Measurements from ENCODE around the gene NSUN7. TPM values are rescaled to one million over a fixed set of nuclear protein-coding genes. Genes with fewer than 3 reads are reported as not detected.

NSUN7 gene
- polyA plus RNA-seq, 1 donor from 2014 or later, result 0.51 TPM

DNA sequence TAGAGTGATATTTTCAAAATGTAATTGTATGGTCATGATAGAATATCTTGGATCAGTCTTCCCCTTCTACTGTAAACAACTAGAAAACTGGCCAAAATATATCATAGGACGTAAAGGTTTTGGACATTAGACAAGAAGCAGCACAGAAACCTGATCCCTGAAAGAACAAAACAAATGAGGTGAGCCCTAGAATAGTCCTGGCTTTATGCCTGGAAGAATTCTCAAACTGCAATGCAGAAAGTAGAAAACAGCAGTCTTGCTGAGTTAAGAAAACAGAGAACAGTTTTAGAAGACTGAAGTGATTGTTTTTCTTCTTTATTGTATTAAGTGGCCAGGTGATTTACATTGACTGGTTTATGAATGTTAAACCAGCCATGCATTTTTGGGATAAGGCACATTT lies 19.5 kb downstream of the NSUN7 start:
- TF ChIP-seq, protein P1, sequence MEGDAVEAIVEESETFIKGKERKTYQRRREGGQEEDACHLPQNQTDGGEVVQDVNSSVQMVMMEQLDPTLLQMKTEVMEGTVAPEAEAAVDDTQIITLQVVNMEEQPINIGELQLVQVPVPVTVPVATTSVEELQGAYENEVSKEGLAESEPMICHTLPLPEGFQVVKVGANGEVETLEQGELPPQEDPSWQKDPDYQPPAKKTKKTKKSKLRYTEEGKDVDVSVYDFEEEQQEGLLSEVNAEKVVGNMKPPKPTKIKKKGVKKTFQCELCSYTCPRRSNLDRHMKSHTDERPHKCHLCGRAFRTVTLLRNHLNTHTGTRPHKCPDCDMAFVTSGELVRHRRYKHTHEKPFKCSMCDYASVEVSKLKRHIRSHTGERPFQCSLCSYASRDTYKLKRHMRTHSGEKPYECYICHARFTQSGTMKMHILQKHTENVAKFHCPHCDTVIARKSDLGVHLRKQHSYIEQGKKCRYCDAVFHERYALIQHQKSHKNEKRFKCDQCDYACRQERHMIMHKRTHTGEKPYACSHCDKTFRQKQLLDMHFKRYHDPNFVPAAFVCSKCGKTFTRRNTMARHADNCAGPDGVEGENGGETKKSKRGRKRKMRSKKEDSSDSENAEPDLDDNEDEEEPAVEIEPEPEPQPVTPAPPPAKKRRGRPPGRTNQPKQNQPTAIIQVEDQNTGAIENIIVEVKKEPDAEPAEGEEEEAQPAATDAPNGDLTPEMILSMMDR (IDR thresholded peaks at IDR 0.05; ENCODE audit: poor library complexity, severe bottlenecking), result no peak
- TF ChIP-seq TAF1 (IDR thresholded peaks at IDR 0.05; ENCODE audit: low read depth) (no peak), EZH2 (IDR thresholded peaks at IDR 0.05; ENCODE audit: borderline replicate concordance, insufficient read depth, low read length, poor library complexity, severe bottlenecking) (no peak), EP300 (conservative IDR thresholded peaks at IDR 0.05; ENCODE audit: poor library complexity, severe bottlenecking) (no peak), SMC3 (conservative IDR thresholded peaks at IDR 0.05; ENCODE audit: poor library complexity) (no peak), RAD21 (conservative IDR thresholded peaks at IDR 0.05) (no peak), POLR2AphosphoS5 (IDR thresholded peaks at IDR 0.05) (no peak), MXI1 (conservative IDR thresholded peaks at IDR 0.05; ENCODE audit: poor library complexity, severe bottlenecking) (no peak)
- TF ChIP-seq, protein P2, sequence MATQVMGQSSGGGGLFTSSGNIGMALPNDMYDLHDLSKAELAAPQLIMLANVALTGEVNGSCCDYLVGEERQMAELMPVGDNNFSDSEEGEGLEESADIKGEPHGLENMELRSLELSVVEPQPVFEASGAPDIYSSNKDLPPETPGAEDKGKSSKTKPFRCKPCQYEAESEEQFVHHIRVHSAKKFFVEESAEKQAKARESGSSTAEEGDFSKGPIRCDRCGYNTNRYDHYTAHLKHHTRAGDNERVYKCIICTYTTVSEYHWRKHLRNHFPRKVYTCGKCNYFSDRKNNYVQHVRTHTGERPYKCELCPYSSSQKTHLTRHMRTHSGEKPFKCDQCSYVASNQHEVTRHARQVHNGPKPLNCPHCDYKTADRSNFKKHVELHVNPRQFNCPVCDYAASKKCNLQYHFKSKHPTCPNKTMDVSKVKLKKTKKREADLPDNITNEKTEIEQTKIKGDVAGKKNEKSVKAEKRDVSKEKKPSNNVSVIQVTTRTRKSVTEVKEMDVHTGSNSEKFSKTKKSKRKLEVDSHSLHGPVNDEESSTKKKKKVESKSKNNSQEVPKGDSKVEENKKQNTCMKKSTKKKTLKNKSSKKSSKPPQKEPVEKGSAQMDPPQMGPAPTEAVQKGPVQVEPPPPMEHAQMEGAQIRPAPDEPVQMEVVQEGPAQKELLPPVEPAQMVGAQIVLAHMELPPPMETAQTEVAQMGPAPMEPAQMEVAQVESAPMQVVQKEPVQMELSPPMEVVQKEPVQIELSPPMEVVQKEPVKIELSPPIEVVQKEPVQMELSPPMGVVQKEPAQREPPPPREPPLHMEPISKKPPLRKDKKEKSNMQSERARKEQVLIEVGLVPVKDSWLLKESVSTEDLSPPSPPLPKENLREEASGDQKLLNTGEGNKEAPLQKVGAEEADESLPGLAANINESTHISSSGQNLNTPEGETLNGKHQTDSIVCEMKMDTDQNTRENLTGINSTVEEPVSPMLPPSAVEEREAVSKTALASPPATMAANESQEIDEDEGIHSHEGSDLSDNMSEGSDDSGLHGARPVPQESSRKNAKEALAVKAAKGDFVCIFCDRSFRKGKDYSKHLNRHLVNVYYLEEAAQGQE (IDR thresholded peaks at IDR 0.05; ENCODE audit: borderline replicate concordance), result no peak
- Histone ChIP-seq H3K9me3 (ENCODE audit: low read length) (no peaks in the 10 kb centered on the region), H3K4me3 (ENCODE audit: low read length) (no peak overlapping the region), H3K27ac (ENCODE audit: low read length) (no peak overlapping the region), H3F3A (ENCODE audit: insufficient read depth, low read length, poor library complexity, severe bottlenecking) (no peaks in the 10 kb centered on the region), H2AFZ (ENCODE audit: low read depth, low read length) (no peak overlapping the region), H3K79me2 (replicated peaks; ENCODE audit: insufficient read depth, low read length) (no peaks in the 10 kb centered on the region), H3K27me3 (ENCODE audit: insufficient read depth, low read depth, low read length) (no peaks in the 10 kb centered on the region), H3K36me3 (ENCODE audit: insufficient read depth, low read length) (no peaks in the 10 kb centered on the region), H3K9ac (ENCODE audit: low read length) (no peak overlapping the region), H3K4me2 (ENCODE audit: low read length) (no peak overlapping the region), H4K20me1 (ENCODE audit: insufficient read depth) (no peaks in the 10 kb centered on the region), H3K9me2 (ENCODE audit: insufficient read depth, low read length) (no peaks in the 10 kb centered on the region)

DNA sequence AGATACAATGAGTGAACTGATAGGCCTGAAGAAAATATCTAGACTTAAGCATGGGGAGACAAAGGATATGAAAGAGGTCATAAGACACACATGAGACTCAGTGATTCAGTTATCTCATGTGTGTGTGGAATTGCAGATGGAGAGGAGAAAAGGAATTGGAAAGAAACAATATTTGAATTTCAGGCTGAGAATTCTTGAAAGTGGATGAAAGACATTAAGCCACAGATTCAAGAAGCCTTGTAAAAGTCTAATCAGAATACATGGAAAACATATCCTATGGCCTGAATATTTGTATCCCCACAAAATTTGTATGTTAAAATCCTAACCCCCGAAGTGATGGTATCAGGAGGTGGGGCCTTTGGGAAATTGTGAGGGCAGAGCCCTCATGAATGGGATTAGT lies 28.3 kb downstream of the NSUN7 start:
- no peaks in the 10 kb centered on the region for H4K20me1 ChIP-seq (ENCODE audit: insufficient read depth)
- H3F3A ChIP-seq (ENCODE audit: insufficient read depth, low read length, poor library complexity, severe bottlenecking), result no peaks in the 10 kb centered on the region
- H3K9me3 ChIP-seq (ENCODE audit: low read length), result no peaks in the 10 kb centered on the region
- no peaks in the 10 kb centered on the region for H3K9me2 ChIP-seq (ENCODE audit: insufficient read depth, low read length)
- H3K4me2 ChIP-seq (ENCODE audit: low read length), result no peak overlapping the region
- no peaks in the 10 kb centered on the region for H3K36me3 ChIP-seq (ENCODE audit: insufficient read depth, low read length)
- H3K27me3 ChIP-seq (ENCODE audit: insufficient read depth, low read depth, low read length), result no peaks in the 10 kb centered on the region
- no peak overlapping the region for H2AFZ ChIP-seq (ENCODE audit: low read depth, low read length)
- H3K27ac ChIP-seq (ENCODE audit: low read length), result no peak overlapping the region
- no peak overlapping the region for H3K4me3 ChIP-seq (ENCODE audit: low read length)
- TF ChIP-seq MXI1 (conservative IDR thresholded peaks at IDR 0.05; ENCODE audit: poor library complexity, severe bottlenecking) (no peak), TAF1 (IDR thresholded peaks at IDR 0.05; ENCODE audit: low read depth) (no peak)
- H3K9ac ChIP-seq (ENCODE audit: low read length), result no peak overlapping the region
- no peaks in the 10 kb centered on the region for H3K79me2 ChIP-seq (replicated peaks; ENCODE audit: insufficient read depth, low read length)

DNA sequence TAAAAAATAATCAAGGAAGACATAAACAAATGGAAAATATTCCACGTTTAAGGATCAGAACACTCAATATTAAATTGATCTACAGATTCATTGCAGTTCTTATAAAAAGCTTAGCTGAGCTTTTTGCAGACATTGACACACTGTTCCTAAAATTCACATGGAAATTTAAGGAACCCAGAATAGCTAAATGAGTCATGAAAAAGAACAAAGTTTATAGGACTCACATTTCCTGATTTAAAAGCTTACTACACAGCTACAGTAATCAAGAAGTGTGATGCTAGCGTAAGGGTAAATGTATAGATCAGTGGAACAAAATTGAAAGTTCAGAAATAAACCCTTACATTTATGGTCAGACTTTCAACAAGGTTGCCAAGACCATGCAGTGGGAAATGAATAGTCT lies 33.1 kb downstream of the NSUN7 start:
- H3K4me3 ChIP-seq (ENCODE audit: low read length), result no peak overlapping the region
- H3K9me3 ChIP-seq (ENCODE audit: low read length), result no peaks in the 10 kb centered on the region
- H3K79me2 ChIP-seq (replicated peaks; ENCODE audit: insufficient read depth, low read length), result no peaks in the 10 kb centered on the region
- H3K27ac ChIP-seq (ENCODE audit: low read length), result no peak overlapping the region
- no peaks in the 10 kb centered on the region for H3K9me2 ChIP-seq (ENCODE audit: insufficient read depth, low read length)
- H3K9ac ChIP-seq (ENCODE audit: low read length), result no peak overlapping the region
- H4K20me1 ChIP-seq (ENCODE audit: insufficient read depth), result no peaks in the 10 kb centered on the region
- H3F3A ChIP-seq (ENCODE audit: insufficient read depth, low read length, poor library complexity, severe bottlenecking), result no peaks in the 10 kb centered on the region
- no peaks in the 10 kb centered on the region for H3K36me3 ChIP-seq (ENCODE audit: insufficient read depth, low read length)
- TF ChIP-seq EZH2 (IDR thresholded peaks at IDR 0.05; ENCODE audit: borderline replicate concordance, insufficient read depth, low read length, poor library complexity, severe bottlenecking) (no peak), RAD21 (conservative IDR thresholded peaks at IDR 0.05) (no peak), TAF1 (IDR thresholded peaks at IDR 0.05; ENCODE audit: low read depth) (no peak), SMC3 (conservative IDR thresholded peaks at IDR 0.05; ENCODE audit: poor library complexity) (no peak), POLR2AphosphoS5 (IDR thresholded peaks at IDR 0.05) (no peak), EP300 (conservative IDR thresholded peaks at IDR 0.05; ENCODE audit: poor library complexity, severe bottlenecking) (no peak), MXI1 (conservative IDR thresholded peaks at IDR 0.05; ENCODE audit: poor library complexity, severe bottlenecking) (no peak)
- TF ChIP-seq, protein P1 (IDR thresholded peaks at IDR 0.05; ENCODE audit: poor library complexity, severe bottlenecking), result no peak
- TF ChIP-seq, protein P2 (IDR thresholded peaks at IDR 0.05; ENCODE audit: borderline replicate concordance), result no peak
- no peaks in the 10 kb centered on the region for H3K27me3 ChIP-seq (ENCODE audit: insufficient read depth, low read depth, low read length)
- H3K4me2 ChIP-seq (ENCODE audit: low read length), result no peak overlapping the region
- H2AFZ ChIP-seq (ENCODE audit: low read depth, low read length), result no peak overlapping the region

Measured in neural cell (in vitro differentiated cells).